NCI-H524 (cell line): ENCODE measurements around the gene TCTN2.

Experiments
- DNase-seq, 2 experiments: peaks; one replicate each; lab custom pipeline; 2025; lab: John Stamatoyannopoulos, UW

TCTN2 gene

GRCh38 chr12:123741937-123742572 lies 71.1 kb downstream of the TCTN2 start:
- DNase-seq = no peak

GRCh38 chr12:123743002-123743401 lies 72.1 kb downstream of the TCTN2 start:
- DNase-seq = no peak

- DNase-seq = no peak
These were observed 73.9 kb downstream of the TCTN2 start for GRCh38 chr12:123744836-123745235.

GRCh38 chr12:123747309-123747708 lies 76.4 kb downstream of the TCTN2 start:
- no peak for DNase-seq

- no peak for DNase-seq
These were observed 77.2 kb downstream of the TCTN2 start for GRCh38 chr12:123748161-123748560.

- DNase-seq = no peak
These were observed 77.7 kb downstream of the TCTN2 start for GRCh38 chr12:123748661-123749060.

GRCh38 chr12:123749355-123749754 lies 78.4 kb downstream of the TCTN2 start:
- DNase-seq = no peak

- DNase-seq = no peak
These were observed 79.3 kb downstream of the TCTN2 start for GRCh38 chr12:123750159-123750656.

- DNase-seq = no peak
These were observed 81.1 kb downstream of the TCTN2 start for GRCh38 chr12:123752046-123752445.

GRCh38 chr12:123754041-123754772 lies 83.3 kb downstream of the TCTN2 start:
- no peak for DNase-seq

- DNase-seq = no peak
These were observed 86.6 kb downstream of the TCTN2 start for GRCh38 chr12:123757561-123757960.
